Non-pigmented ciliary epithelial cell (primary cell): ENCODE results near the gene DYNLT1.

ENCODE experiments used
- DNase-seq: peaks from one replicate; pipeline ENCODE4 v3.0.0-alpha.2; 2010; ENCODE audit warnings: low read depth

Gene DYNLT1

DNA sequence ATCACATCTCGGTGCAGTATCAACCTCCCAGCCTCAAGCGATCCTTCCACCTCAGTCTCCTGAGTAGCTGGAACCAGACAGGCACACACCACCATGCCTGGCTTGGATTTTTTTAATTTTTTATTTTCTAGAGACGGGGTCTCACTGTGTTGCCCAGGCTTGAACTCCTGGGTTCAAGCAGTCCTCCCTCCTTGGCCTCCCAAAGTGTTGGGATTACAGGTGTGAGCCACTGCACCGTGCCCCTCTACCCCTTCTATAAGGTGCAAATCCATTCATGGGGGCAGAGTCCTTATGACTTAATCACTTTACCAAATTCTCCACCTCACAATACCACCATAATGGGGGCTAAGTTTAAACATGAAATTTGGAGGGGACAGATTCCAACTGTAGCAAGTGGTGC, 47.0 kb downstream of the DYNLT1 start:
- DNase-seq = no peak

DNA sequence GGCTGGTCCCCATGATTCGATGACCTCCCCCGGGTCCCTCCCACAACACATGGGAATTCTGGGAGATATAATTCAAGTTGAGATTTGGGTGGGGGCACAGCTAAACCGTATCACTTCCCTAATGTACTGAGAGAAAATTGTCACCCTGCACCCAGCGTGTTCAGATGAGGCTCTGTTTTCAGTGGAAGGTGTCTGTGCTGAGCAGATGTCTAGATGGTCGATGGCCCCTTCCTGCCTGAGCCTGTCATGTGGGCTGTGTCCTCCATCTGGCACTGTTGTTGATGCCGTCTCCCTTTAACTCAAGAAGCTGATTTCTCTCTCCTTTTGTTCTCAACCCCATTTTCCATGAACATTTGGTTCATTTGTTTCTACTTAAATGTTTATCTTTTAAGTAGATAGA, 47.7 kb downstream of the DYNLT1 start:
- no peak for DNase-seq

DNA sequence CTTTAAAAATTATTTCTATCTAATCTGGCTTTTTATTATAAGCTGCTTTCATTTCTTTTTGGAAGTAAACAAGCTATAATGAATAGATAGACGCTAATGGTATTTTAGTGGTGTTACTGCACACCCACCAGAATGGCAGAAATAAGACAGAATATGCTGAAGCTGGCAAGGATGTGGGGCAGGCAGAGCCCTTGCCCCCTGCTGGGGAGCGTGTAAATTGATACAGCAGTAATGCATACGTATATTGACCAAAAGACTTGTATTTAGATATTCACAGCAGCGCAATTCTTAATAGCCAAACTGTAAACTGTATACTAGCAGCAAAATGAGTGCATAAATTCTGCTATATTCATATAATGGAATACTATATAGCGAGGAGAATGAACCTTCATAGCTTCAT, 49.3 kb downstream of the DYNLT1 start:
- no peak for DNase-seq

DNA sequence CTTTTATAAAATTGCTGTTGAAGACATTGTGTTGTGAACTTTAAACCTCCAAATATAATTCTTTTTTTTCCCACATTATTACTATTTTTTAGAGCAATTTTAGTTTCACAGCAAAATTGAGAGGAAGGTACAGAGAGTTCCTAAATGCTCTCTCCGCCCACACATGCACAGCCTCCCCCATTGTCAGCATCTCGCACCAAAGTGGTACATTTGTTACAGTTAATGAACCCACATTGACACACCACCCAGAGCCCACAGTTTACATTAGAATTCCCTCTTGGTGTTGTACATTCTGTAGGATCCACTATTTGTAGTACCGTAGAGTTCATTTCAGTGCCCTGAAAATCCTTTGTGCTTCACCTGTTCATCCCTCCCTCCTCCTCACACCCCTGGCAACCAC, 50.9 kb downstream of the DYNLT1 start:
- DNase-seq = no peak

DNA sequence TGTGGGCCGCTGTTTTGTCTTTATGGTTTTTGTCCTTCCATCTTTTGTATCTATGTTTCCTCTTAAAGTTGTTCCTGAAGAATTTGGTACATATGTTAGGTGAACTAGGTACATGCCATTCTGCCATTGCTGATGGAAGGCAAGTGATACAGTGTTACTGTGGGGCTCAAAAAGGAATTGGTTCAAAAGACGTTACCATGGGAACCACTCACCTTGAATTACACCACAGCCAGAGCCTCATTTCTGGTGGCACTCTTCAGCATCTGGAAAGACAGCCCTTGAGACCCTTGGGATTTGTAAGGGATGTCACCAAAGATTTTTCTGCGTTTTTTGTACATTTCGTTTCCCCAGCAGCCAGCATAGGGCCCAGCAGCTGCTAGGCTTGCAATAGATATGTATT, 52.7 kb downstream of the DYNLT1 start:
- DNase-seq = no peak

DNA sequence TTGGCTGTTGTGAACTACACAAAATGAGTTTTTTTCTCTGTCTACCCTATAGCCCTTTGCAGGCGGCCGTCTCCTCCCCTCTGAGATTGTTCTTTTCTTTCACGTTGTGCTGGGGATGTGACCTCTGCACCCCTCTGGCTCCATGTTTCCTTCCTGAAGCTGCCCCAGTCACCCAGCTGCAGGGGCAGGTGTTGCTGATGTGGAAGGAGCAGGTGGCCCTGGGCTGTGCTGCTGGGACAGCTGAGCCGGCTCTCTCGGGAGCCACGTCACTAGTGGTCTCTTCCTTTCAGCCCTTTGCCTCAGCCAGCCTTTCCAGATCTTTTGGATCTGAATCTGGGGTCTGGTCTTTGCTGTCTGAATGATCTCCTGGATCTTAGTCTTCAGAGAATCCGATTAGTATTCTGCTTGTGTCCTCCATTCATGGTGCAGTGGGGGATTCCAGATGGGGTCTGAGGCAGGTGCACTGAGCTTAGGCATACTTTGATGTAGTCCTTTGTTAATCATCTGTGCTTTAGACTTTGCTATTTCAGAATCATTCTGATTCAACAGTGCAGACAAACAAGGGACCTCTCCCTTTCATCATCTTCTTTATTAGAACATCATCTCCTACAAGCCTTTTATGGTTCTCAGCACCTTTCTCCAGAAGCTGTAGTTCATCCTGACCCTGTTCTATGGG, 53.3 kb downstream of the DYNLT1 start:
- DNase-seq = no peak

DNA sequence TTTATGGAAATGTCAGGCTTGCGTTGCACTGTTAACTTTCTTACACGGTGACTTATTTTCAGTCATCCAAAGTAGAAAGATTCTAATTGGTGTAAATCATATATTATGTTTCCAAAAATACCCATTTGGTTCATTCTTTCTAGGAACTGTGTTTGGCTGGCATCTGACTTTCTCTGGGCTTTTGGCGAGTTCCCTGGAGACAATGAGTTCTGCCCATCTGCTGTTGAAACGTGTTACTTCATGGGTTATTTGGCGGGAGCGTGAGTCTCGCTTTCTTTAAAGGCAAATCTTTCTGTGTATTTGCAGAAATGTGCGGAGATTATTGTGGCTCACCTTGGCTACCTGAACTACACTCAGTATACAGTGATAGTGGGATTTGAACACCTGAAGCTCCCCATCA, 55.2 kb downstream of the DYNLT1 start:
- no peak for DNase-seq

DNA sequence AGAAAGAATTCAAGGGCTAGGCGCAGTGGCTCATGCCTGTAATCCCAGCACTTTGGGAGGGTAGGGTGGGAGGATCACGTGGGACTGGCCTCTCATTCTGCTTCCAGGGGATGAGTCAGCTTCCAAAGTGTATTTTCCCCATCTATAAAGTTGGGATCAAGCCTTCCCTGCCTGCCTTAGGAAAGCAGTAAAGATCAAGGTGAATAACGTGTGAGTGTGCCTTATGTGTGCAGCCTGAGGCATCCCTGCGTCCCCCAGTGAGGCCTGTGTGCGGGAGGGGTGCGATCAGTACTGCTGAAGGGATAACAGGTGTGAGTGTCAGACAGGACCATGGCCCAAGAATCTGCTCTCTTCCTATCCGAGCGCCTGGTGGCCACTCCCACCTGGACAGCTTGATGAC, 57.9 kb downstream of the DYNLT1 start:
- DNase-seq = no peak
